ENCODE measurements around the gene LCNL1. TPM values are rescaled to one million over a fixed set of nuclear protein-coding genes. Genes with fewer than 3 reads are reported as not detected.

The LCNL1 gene
- total RNA-seq, 1 donor from 2014 or later, result not detected

DNA sequence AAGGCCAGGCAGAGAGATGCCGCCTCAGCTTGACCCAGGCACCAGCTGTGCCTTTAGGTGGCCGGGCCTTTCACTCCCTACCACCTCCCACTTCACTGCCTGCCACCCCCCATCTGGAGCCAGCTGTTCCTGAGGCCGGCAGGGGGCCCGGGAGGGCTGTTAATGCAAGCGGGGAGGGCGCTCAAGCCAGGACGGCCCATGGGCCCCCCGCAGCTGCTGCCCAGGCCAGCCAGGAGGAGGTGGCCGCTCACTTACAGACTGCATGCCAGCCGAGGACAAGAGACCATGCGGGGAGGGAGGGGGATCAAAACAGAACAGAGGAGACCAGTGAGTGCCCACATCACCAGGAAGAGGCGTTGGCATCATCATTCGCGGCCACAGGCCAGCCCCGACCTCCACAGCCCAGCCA is 40.8 kb downstream of the LCNL1 start:
- Mint-ChIP-seq H3K9me3 (no peaks in the 10 kb centered on the region), H3K4me3 (no peak overlapping the region), H3K27me3 (no peaks in the 10 kb centered on the region), H3K27ac (no peak overlapping the region), H3K4me1 (ENCODE audit: unreplicated experiment) (no peaks in the 10 kb centered on the region), H3K36me3 (no peaks in the 10 kb centered on the region)
- TF ChIP-seq, protein P1, sequence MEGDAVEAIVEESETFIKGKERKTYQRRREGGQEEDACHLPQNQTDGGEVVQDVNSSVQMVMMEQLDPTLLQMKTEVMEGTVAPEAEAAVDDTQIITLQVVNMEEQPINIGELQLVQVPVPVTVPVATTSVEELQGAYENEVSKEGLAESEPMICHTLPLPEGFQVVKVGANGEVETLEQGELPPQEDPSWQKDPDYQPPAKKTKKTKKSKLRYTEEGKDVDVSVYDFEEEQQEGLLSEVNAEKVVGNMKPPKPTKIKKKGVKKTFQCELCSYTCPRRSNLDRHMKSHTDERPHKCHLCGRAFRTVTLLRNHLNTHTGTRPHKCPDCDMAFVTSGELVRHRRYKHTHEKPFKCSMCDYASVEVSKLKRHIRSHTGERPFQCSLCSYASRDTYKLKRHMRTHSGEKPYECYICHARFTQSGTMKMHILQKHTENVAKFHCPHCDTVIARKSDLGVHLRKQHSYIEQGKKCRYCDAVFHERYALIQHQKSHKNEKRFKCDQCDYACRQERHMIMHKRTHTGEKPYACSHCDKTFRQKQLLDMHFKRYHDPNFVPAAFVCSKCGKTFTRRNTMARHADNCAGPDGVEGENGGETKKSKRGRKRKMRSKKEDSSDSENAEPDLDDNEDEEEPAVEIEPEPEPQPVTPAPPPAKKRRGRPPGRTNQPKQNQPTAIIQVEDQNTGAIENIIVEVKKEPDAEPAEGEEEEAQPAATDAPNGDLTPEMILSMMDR (conservative IDR thresholded peaks at IDR 0.05), result no peak
- no peak for DNase-seq (ENCODE audit: extremely low spot score, unreplicated experiment)

DNA sequence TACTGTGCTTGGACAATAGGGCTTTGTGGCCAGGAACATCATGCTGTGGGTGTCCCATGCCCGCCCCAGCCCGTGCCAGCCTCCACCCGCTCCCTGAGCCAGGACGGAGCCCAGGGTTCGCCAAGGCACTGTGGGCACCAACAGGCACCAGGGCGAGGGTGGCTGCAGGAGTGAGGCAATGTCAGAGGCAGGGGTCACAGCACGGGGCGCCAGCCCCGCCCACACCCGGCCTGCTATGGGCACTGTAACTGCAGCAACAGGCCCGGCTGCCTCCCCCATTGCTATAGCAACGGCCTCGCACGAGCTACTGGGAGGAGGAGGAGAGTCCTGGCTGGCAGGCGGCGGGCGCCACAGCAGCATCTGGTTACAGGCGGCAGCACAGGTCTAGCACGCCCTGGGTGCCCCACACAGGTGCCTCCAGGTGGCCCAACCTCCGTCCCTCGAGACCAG is 42.7 kb downstream of the LCNL1 start:
- H3K27ac Mint-ChIP-seq, result no peak overlapping the region
- no peaks in the 10 kb centered on the region for H3K4me1 Mint-ChIP-seq (ENCODE audit: unreplicated experiment)
- TF ChIP-seq, protein P1 (conservative IDR thresholded peaks at IDR 0.05), result peak; percentile 25
- peak overlapping the region; percentile 11 for H3K4me3 Mint-ChIP-seq
- no peaks in the 10 kb centered on the region for H3K36me3 Mint-ChIP-seq
- DNase-seq (ENCODE audit: extremely low spot score, unreplicated experiment), result no peak
- no peaks in the 10 kb centered on the region for H3K27me3 Mint-ChIP-seq
- no peaks in the 10 kb centered on the region for H3K9me3 Mint-ChIP-seq

DNA sequence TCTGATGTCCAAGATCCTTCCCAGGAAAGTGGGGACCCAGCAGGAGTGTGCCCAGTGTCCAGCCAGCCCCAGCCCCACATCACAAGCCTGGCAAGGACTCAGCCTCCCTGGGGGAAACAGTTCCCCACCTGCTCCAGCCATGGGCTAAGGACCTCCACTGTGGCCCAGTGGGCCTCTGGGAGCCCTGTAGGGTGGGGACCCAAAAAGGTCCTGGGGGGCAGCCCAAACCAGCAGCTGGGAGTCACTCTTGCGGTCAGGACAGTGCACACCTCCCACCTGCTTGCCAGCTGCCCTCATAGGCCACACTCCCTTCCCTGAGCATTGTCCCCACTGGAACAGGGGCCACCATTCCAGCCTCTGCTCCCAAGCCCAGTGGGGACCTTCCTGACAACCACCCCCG is 43.6 kb downstream of the LCNL1 start:
- no peaks in the 10 kb centered on the region for H3K9me3 Mint-ChIP-seq
- H3K4me3 Mint-ChIP-seq, result peak overlapping the region; percentile 36
- no peak overlapping the region for H3K27ac Mint-ChIP-seq
- TF ChIP-seq, protein P1 (conservative IDR thresholded peaks at IDR 0.05), result no peak
- no peaks in the 10 kb centered on the region for H3K4me1 Mint-ChIP-seq (ENCODE audit: unreplicated experiment)
- DNase-seq (ENCODE audit: extremely low spot score, unreplicated experiment), result no peak
- no peaks in the 10 kb centered on the region for H3K36me3 Mint-ChIP-seq
- H3K27me3 Mint-ChIP-seq, result no peaks in the 10 kb centered on the region

DNA sequence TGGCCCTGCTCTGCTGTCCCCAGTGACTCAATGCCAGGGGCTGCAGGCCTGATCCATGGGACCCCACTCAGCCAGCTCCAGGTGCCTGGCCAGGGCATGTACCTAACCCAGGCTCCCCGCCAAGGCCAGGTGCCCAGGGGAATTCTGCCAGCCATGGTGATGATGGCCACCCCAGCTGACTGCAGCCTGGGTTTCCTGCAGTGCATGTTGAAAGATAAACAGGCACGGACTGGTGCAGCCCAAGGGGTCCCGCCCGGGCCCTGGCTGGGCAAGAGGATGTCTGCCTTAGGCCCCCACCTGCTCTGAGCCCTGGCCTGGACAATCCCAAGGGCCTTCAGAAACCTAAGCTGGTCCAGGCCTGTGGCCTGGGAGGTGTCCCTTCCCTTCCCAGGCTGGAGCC is 44.0 kb downstream of the LCNL1 start:
- Mint-ChIP-seq H3K4me1 (ENCODE audit: unreplicated experiment) (no peaks in the 10 kb centered on the region), H3K27me3 (no peaks in the 10 kb centered on the region), H3K27ac (no peak overlapping the region), H3K4me3 (peak overlapping the region; percentile 88), H3K9me3 (no peaks in the 10 kb centered on the region), H3K36me3 (no peaks in the 10 kb centered on the region)
- no peak for DNase-seq (ENCODE audit: extremely low spot score, unreplicated experiment)
- TF ChIP-seq, protein P1 (conservative IDR thresholded peaks at IDR 0.05), result no peak

DNA sequence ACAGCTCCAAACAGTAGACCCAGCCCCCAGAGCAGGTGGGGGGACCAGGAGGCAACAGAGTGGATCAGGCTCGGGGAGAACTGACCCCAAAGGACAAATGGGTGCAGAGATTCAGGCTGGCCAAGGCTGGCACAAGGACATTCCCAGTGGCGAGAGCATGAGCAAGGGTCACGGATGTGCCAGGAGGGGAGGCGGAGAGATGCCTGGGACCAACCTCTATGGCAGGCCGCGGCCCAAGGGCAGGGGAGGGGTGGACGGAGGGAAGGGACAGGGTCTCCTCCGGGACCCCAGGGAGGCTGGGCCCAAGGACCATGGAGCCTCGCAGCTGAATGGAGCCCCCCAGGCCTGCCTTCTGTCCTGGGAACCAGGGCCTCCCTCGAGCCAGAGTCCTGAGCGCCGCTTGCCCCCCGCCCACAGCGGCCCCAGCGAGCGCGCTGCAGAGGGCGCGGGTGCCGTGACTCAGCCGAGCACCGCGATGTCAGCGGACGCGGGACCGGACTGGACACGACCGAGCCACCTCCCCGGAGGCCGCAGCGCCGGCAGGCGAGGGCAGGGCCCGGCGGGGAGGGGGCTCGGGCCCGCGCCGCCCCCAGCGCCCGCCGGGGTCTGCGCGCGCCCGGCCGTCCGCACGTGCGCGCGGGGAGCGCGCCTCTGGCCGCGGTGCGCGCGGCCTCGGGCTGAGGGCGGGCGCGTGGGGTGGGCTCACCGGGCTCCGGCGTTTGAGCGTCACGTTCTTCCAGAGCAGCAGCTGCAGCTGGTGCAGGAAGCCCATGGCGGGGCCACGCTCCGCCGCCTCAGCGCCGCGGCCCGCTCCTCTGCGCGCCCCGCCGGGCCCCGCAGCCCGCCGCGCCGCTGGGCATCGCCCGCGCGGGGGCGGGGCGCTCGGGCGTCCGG is 44.8 kb downstream of the LCNL1 start, which contains the start of gene ABCA2:
Gene ABCA2 (minus strand): TSS at position 869 of the 894 bp plus-strand sequence. CDS start 97 bp downstream, at position 772.
- no peaks in the 10 kb centered on the region for H3K9me3 Mint-ChIP-seq
- TF ChIP-seq, protein P1 (conservative IDR thresholded peaks at IDR 0.05), result no peak
- no peaks in the 10 kb centered on the region for H3K27me3 Mint-ChIP-seq
- no peaks in the 10 kb centered on the region for H3K4me1 Mint-ChIP-seq (ENCODE audit: unreplicated experiment)
- H3K4me3 Mint-ChIP-seq, result peak within 1 kb of the TSS; percentile 88
- no peak for DNase-seq (ENCODE audit: extremely low spot score, unreplicated experiment)
- no peak within 1 kb of the TSS for H3K27ac Mint-ChIP-seq
- no peaks in the 10 kb centered on the region for H3K36me3 Mint-ChIP-seq
